HepG2 (cell line): ENCODE measurements around the gene BMAL1.

Experiments used
- ATF3 ChIP-seq: sonication (generic); formaldehyde crosslinking; IDR thresholded peaks from 2 replicates; pipeline ENCODE4 v1.4.0; 2020; ENCODE audit warnings: missing genetic modification reagents
- HNRNPL ChIP-seq: fragments of 200-400 bp; formaldehyde crosslinking; IDR thresholded peaks from 2 replicates; pipeline ENCODE4 v1.6.1; 2017; ENCODE audit warnings: mild to moderate bottlenecking, low read depth, low read length
- SALL2 ChIP-seq: sonication (generic); formaldehyde crosslinking; IDR thresholded peaks from 2 replicates; pipeline ENCODE4 v1.8.1; 2023; ENCODE audit warnings: mild to moderate bottlenecking, missing genetic modification reagents, inconsistent platforms
- USF2 ChIP-seq, 2 experiments: sonication (generic) in 1 of 2; formaldehyde crosslinking in 1 of 2; IDR thresholded peaks; 2 replicates each; pipeline versions ENCODE4 v1.5.1 to v1.6.1; 2011 to 2020; ENCODE audit warnings: borderline replicate concordance in 1 of 2, low read depth in 1 of 2, low read length in 1 of 2, mild to moderate bottlenecking in 1 of 2, missing genetic modification reagents in 1 of 2, moderate library complexity in 1 of 2
- ZNF660 ChIP-seq: sonication (generic); formaldehyde crosslinking; IDR thresholded peaks from 2 replicates; pipeline ENCODE4 v1.5.1; 2020; ENCODE audit warnings: mild to moderate bottlenecking, low read depth, missing genetic modification reagents, borderline replicate concordance

GRCh38 chr11:13376402-13376801, 98.8 kb downstream of the BMAL1 start:
- no peak for TF ChIP-seq ATF3 (CRISPR knock-in tag)
- TF ChIP-seq SALL2 (CRISPR knock-in tag), result no peak
- TF ChIP-seq HNRNPL, result no peak
- no peak for TF ChIP-seq USF2 (IDR thresholded peaks at IDR 0.05; ENCODE audit: low read depth, low read length)
- TF ChIP-seq USF2 (CRISPR knock-in tag; IDR thresholded peaks at IDR 0.05; ENCODE audit: borderline replicate concordance), result no peak
- TF ChIP-seq ZNF660 (CRISPR knock-in tag), result no peak
